ENCODE data around the gene ZNF783. TPM values are rescaled to one million over a fixed set of nuclear protein-coding genes. Genes with fewer than 3 reads are reported as not detected.

ZNF783 gene
- total RNA-seq, 1 donor from 2014 or later, result 19.7 TPM

GRCh38 chr7:149293338-149293737 lies 31.3 kb downstream of the ZNF783 start:
- Mint-ChIP-seq H3K4me1 (ENCODE audit: unreplicated experiment) (no peaks in the 10 kb centered on the region), H3K27me3 (no peaks in the 10 kb centered on the region), H3K9me3 (no peaks in the 10 kb centered on the region), H3K4me3 (no peak overlapping the region), H3K36me3 (no peaks in the 10 kb centered on the region), H3K27ac (no peak overlapping the region)
- no peak for TF ChIP-seq CTCF (conservative IDR thresholded peaks at IDR 0.05)
- DNase-seq (ENCODE audit: extremely low spot score, unreplicated experiment), result no peak

GRCh38 chr7:149293946-149294633 lies 32.1 kb downstream of the ZNF783 start:
- H3K27ac Mint-ChIP-seq, result no peak overlapping the region

GRCh38 chr7:149294634-149295480 lies 32.9 kb downstream of the ZNF783 start:
- H3K4me1 Mint-ChIP-seq (ENCODE audit: unreplicated experiment), result no peaks in the 10 kb centered on the region
- no peaks in the 10 kb centered on the region for H3K36me3 Mint-ChIP-seq
- H3K9me3 Mint-ChIP-seq, result peaks cover 5% of the 10 kb centered on the region
- no peak overlapping the region for H3K4me3 Mint-ChIP-seq
- no peaks in the 10 kb centered on the region for H3K27me3 Mint-ChIP-seq
- DNase-seq (ENCODE audit: extremely low spot score, unreplicated experiment), result no peak
- no peak overlapping the region for H3K27ac Mint-ChIP-seq
- TF ChIP-seq CTCF (conservative IDR thresholded peaks at IDR 0.05), result no peak

More at GRCh38 chr7:149293946-149294633, 32.1 kb downstream of the ZNF783 start:
- DNase-seq (ENCODE audit: extremely low spot score, unreplicated experiment), result no peak
- H3K4me1 Mint-ChIP-seq (ENCODE audit: unreplicated experiment), result no peaks in the 10 kb centered on the region
- no peaks in the 10 kb centered on the region for H3K27me3 Mint-ChIP-seq
- H3K9me3 Mint-ChIP-seq, result peaks cover 5% of the 10 kb centered on the region
- no peak for TF ChIP-seq CTCF (conservative IDR thresholded peaks at IDR 0.05)
- no peak overlapping the region for H3K4me3 Mint-ChIP-seq
- no peaks in the 10 kb centered on the region for H3K36me3 Mint-ChIP-seq

- Mint-ChIP-seq H3K27me3 (no peaks in the 10 kb centered on the region), H3K36me3 (no peaks in the 10 kb centered on the region), H3K27ac (no peak overlapping the region), H3K4me3 (no peak overlapping the region), H3K4me1 (ENCODE audit: unreplicated experiment) (no peaks in the 10 kb centered on the region), H3K9me3 (peaks cover 5% of the 10 kb centered on the region)
- TF ChIP-seq CTCF (conservative IDR thresholded peaks at IDR 0.05), result no peak
- DNase-seq (ENCODE audit: extremely low spot score, unreplicated experiment), result no peak
Measured at GRCh38 chr7:149295481-149295850, 33.5 kb downstream of the ZNF783 start.

- H3K9me3 Mint-ChIP-seq, result peaks cover 5% of the 10 kb centered on the region
- no peak overlapping the region for H3K4me3 Mint-ChIP-seq
- H3K27ac Mint-ChIP-seq, result no peak overlapping the region
- peaks cover 2% of the 10 kb centered on the region for H3K27me3 Mint-ChIP-seq
- DNase-seq (ENCODE audit: extremely low spot score, unreplicated experiment), result no peak
- no peaks in the 10 kb centered on the region for H3K4me1 Mint-ChIP-seq (ENCODE audit: unreplicated experiment)
- no peaks in the 10 kb centered on the region for H3K36me3 Mint-ChIP-seq
- no peak for TF ChIP-seq CTCF (conservative IDR thresholded peaks at IDR 0.05)
Measured at GRCh38 chr7:149296368-149296767, 34.4 kb downstream of the ZNF783 start.

Measured in type B pancreatic cell (in vitro differentiated cells).